ENCODE results near the gene HOXD10.
A peak's percentile ranks its signal among the peaks of the same experiment; 100 is the strongest.

HOXD10 gene

DNA sequence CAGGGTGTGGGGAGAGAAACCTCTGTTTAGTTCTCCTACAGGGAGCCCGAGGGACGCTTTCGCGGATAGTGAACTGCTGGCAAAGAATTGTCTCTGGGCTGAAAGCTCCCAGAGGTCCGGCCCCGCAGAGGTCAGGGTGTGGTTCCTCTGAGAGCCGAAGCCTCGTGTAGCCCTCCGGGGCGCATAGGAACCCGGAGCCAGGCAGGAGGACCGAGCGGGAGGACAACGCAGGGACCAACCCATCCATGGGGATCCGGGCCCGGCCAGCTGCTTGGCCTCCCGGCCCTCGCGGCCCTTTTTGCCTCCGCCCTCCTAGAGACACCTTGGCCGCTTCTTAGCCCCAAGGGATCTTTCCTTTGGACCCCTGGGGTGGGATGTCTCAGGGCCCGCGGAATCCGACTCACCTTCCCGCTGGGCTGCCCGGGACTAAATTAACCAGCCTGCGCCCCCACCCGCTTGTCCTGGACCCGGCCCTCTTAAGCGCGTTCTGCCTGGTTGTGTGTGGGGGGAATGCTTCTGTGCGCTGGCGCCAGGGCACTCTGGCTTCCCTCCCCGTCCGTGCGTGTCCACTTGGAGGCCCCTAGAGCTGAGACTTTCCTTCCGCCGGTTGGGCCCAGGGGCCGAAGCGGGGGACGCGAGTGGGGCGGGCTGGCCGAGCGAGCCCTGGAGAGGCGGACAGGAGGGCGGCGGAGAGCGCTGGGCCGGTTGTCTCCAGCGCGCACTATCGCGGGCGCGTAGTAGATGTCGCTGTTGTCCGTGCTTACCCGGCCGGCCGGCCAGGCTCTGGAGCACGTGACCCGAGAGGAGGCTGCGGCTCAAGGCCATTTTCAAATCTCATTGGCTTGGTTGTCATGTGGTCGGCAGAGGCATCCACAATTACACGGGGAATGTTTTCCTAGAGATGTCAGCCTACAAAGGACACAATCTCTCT, at the start of gene HOXD10:
Gene HOXD10 (plus strand): TSS at position 896 of the 931 bp plus-strand sequence. CDS start 56 bp downstream, outside the sequence.
- no peak for DNase-seq

DNA sequence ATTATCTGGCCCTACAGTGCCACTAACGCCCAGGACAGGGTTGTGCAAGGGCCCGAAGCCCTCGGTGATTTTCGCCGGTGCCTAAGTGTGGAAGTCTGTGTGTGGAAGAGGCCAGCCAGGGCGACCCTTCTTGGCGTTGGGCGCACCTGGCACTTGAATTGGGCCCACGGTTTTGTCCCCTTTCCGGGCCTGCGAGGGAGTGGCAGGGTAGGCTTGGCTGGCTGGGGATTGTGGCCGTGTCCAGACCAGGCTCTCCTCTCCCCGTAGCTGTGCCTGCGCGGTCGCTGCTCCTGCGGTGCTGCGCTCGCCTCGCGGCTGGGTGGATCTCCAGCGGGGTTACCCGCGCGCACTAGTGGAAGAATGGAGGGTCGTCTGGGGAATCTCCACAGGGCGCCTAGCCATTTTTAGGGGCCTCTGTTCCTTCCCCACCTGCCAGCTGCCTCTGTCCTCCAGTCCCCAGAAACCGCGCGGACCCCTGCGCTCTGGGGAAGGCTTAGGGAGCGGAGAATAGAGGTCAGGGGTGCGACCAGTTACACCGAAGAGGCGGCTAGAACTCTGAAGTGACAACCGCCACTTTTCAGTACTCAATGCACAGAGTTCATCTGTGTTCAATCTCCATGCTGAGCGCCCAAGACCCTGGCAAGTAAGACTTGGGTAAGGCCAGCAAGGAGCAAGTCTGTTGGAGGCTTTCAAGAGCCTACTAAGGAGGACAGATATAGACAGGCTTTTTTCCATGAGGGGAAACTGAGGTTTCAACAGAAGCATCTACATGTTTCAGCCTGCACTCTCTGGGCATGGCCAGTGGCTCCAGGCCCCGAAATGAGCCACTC, 48.8 kb upstream of the HOXD10 start:
- DNase-seq = no peak

DNA sequence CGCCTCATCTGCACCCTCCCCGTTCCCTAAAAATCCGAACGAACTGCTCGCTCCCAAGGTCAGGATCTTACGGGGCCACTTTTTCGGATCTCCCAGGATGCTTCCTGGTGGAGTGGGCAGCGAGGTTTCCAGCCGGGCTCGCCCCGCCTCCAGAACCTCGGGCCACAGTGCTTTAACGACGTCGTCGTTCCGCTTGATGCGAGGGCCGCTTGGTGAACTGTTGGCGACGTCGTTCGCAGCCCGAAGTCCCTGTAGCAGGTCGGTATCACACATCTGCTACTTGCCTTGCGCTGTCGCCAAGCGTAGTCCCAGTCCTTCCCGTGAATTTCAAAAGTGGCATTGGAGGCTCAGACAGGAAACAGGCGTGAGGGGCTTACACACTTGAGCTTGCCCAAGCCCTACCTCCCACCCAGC, 48.2 kb upstream of the HOXD10 start:
- DNase-seq = no peak

DNA sequence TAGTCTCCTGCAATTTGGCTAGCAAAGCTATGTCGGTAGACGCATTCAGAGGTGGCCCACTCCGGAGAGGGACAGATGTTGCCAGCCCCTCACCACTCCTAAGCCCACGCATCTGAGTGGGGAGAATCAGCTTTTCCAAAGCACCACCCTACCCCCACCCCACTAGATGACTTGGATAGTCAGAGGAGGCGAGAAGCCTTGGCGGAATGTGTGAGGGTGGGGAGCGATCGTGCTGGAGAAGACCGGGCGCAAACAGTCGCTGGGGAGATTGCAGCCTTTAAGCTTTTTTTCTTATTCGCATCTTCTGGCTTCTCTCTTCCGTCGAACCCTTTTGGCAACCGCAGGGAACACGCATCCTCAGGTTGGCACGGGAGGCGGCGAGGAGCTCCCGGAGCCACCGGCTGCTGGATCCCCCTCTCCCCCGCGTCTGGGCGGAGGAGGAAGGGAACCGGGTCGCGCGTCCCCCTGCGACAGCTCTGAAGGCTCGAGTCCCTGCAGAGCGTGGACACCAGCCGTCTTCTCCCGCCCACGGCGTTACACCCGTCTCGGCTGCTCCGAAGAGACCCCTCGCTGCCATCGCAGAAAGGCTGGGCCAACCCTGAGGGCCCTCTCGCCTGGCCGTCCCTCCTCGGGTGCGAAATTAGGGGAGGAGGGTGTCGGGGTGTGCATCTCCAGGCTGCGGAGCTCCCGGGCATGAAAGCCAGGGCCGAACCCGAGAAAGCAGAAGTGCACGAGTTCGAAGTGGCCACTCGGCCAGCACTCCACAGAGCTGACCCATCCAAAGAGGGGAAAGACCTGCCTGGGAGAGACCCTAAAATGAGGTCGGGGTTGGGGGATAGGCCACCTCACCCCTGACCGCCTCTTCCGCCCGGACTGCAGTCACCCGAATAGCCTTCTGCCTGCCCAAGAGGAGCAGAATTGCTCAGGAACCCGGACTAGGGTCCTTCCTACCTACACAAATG, 45.0 kb upstream of the HOXD10 start:
- DNase-seq = no peak

DNA sequence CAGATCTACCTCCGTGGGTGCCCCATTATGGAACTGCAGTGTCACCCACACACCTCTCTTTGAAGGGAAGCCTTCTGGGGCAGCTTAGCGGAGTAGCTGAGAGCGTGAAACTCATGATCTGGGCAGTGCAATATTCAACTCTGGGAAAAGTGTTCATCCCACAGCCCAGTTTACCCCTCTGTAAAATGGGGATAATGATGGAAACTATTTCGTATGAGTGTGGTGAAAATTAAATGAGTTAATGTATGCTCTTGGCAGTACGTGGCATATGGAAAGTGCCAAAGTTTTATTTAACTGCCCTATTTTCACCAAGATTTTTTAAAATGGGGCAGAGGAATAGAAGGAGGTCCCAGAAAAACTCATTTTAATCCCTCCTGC, 44.3 kb upstream of the HOXD10 start:
- no peak for DNase-seq

DNA sequence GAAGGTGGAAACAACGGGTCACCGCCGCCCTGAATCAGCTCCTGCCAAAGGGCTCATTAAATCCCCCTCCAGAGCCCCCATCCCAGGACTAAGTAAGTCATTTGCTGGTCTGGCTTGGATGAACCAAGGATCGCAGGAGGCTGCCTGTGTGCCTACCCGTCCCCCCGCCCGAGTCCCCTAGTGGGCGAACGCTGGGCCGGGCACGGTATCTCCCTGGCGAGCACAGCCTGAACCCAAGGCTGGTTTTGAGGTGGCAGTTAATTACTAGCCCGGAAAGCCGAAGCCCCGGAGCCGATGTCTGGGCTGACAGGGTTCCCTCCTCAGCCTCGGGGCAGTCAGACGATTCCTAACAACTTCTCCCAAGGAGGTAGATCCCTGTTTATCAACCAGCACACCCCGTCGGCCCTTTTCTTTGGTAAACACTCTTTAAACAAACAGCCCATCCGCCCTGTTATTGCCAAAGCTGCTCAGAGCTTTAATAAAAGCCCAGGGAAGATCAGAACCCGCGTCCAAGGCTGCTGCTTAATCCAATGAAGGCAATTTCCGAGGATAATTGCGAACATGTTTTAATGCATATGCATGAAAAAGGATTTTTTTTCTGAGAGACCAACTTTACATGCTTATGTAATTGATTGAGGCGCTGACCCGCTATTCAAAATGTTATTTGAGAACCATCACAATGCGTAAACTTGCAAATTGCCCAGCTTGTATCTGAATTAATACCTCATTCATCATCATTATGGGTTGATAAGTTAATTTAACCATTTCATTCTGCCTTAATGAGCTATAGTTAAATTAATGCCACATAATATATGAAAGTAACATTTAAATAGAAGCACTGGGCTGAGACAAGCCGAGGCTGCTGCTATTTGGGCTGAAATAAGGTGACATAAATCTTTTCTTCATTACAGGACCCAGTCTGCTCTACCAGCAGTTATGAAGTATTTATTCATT, 43.4 kb upstream of the HOXD10 start:
- DNase-seq = no peak

DNA sequence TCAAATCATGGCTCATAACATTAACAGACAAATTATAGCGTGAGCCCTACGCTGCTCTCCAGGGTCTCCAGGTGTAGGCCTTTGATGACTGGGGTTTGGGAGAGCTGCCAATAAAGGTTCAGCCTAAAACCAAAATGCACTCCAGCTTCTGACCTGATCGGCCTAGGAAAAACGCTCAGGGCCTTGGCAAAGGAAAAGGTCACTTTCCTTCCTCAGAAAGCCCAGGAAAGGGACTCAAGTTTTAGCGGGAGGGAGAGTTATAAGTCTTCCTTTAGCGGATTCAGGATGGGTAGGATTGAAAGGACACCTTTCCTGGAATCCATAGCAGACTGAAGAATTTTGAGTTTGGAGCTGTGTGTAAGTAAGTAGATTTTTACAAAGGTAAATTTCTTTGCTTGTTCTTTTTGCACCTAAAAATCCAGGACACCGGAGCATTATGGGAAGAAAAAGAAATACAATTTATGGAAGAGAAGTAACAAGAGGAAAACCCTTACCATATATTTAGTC, 41.6 kb upstream of the HOXD10 start:
- DNase-seq = no peak

DNA sequence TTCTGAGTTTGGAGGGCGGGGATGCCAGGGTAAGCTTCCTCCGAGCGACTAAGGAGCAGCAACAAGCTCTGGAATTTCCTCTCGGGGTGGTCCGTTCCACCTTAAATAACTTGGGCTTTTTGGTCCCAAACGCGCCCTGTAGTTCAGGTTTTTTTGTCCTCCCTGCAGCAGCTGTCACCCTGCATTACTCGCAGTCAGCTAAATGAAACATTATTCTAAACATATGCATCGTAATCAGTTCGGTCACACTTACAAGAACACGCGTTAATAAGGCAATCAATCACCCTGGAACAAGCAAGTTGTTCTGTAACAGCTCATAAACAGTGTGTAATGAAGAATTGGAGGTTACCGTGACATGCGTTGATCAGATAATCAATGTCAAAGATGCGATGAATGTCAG, 41.1 kb upstream of the HOXD10 start:
- no peak for DNase-seq

DNA sequence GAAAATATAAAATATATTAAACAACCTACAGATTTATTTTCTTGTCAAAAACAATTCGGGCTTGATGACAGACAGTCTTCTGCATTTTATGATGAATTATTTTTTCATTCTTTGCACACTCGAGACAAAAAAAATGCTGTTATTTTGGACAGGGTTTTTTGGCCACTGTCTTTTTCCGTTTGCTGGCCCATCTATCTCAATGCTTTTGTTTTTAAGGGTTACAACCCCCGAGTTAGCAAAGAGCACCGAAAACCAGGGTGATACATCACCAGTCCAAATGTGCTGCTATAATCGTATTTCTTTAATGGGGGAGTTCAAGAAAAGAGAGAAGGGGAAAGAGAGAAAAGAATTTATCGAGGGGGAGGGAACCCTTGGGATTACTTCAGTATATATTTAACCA, 40.5 kb upstream of the HOXD10 start:
- no peak for DNase-seq

DNA sequence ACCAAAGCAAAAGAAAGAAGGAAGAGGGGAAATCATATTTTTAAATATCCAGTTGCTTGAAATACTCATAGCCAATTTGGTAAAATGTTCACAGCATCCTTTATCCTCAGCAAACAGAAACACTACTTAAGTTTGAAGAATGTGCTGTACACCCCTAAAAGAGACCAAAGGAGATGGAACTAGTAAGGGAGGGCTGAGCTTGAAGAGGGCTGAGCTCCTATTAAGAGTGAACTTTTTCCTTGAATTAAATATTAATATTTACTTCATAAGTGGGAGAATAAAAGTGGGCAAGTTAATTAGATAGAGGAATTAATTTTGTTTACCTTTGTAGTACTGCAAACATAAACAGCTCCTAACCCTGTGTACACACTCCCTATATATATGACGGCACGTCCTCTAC, 39.8 kb upstream of the HOXD10 start:
- DNase-seq = no peak

DNA sequence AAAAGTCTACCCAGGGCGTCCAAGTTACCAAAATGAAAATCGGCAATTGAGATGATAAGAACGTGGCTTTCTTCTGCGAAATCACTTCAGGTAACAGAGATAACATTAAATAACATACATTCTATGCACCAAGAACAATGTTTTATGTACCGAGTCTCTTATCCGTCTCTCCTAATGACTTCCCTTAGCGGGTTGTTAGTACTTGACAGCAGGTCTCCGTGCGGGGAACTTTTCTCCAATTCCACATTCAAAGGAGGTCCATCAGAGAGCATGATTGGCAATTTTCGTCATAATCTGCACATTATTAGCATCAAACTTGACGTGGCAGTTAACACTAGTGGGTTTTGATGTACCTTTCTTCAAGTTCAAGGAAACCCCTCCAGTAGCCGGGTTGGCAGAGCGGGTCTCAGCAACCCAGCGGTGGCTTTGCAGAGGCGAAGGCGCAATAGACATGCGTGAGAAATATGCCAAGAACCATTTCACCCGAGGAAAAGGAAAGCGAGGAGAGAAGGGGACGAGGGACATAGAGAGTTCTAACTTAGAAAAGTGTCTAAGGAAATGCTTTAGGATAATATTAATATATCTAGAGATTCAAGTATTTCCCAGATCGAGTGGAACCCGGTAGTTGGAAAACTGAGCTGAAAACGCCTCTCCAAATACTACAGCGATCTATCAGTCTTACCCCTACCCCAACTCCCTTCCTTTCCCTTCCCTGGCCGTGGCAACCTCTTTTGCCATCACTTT, 37.9 kb upstream of the HOXD10 start:
- DNase-seq = no peak

DNA sequence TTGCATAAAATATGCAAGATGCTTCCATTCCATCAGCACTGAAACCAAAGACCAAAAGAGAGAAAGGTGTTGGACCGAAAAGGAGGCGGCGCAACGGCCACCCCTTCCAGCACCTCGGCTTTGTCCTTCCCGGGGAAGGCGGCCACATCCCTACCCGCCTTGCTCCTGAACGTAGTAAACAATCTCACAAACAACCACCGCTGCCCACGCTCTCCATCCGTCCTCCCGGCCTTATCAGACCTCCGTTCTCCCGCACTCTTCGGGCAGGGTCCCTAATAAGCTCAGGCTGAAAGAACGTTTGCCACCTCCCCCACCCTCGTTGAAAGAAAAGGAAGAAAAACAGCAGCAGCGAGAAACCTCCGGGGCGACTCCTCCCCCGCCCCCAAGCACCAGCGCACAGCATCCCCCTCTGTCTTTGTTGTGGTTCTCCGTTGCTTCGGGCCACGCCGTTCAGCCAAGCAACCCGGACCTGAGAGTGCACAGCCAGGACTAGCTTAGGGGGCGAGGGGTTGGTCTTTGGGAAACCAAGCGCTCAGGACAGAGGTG, 37.2 kb upstream of the HOXD10 start:
- DNase-seq = no peak

DNA sequence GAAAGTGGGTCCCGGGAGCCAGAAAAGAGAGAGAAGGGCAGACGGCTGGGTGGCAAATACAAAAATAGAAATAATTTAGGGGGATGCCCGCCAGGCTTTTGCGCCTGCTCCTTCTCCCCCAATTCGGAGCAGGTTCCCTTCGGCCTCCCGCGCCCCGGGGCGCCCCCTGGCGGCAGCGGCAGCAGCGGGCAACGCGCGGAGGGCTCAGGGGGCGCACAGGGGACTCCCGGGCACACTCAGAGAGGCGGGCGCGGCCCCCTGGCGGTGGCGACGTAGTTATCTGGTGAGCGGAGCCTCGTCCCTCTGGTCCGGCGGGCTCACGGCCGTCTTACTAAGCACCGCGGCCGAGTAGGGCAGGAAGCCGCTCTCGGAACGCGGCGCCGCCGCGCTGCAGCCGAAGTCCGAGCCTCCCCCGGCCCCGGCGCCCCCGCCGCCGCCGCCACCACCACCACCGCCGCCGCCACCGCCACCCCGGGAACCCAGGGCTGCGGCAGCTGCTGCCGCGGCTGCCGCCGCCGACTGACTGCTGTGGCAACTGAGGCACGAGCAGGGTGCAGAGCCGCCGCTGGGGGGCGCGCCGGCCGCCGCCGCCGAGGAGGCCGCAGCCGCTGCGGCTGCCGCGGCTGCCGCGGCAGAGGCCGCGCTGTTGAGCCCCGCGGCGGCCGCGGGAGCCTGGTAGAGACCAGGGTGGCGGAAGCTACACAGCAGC, 36.6 kb upstream of the HOXD10 start:
- DNase-seq = peak; percentile 62

DNA sequence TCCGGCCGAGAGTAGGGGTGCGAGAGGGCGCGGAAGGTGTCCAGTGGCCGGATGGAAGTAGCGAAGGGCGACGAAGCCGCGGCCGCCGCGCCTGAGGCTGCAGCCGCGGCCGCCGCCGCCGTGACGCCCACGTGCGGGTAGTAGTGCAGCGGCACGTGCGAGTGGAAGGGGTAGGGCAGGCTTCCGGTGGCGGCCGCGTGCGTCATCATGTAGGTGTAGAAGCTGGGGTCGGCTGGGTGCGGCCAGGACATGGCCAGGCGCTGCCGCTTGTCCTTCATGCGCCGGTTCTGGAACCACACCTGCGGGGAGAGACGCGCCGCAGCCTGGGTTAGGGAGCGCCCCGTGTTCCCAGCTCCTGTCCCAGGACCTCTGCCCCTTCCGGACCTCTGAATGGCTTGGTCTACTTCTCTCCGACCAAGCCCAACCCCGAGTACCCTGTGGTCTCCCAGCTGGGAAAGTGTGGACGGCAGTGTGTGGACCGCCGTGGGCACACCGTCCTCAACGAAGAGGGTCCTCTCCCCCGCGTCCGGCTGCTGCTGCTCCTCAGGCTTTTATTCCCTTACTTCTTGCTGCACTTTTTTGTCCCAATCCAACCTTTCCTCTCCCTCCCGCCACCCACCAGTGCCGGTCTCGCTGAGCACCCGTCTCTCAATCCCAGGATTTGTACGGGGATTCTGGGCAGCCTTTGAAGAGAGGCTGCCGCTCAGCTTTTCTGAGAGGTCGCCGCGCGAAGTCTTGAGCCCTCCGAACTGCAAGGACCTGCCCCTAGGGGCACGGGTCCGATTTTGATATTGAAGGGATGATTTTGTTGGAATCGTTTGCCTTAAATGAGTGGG, 35.8 kb upstream of the HOXD10 start:
- DNase-seq = no peak

DNA sequence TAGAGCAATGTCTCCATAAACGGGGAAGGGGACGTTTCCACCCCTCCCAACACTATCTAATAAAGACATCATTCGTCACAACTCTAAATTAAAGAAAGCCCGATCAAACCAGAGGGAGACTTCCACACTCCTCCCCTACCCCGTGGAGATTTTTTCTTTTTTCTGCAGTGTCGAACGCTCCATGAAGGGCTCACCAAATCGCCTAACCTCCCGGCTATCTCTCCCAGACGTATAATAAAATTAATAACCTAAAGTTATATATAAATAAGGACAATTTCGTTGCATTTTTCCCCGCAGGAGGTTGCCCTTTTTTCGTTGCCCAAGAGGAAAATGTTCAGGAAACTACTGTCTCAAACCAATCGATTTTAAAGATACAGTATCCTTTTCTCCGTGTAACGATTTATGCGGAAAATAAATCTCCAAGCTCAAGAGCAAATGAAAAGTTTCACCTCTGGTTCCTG, 35.2 kb upstream of the HOXD10 start:
- DNase-seq = no peak

DNA sequence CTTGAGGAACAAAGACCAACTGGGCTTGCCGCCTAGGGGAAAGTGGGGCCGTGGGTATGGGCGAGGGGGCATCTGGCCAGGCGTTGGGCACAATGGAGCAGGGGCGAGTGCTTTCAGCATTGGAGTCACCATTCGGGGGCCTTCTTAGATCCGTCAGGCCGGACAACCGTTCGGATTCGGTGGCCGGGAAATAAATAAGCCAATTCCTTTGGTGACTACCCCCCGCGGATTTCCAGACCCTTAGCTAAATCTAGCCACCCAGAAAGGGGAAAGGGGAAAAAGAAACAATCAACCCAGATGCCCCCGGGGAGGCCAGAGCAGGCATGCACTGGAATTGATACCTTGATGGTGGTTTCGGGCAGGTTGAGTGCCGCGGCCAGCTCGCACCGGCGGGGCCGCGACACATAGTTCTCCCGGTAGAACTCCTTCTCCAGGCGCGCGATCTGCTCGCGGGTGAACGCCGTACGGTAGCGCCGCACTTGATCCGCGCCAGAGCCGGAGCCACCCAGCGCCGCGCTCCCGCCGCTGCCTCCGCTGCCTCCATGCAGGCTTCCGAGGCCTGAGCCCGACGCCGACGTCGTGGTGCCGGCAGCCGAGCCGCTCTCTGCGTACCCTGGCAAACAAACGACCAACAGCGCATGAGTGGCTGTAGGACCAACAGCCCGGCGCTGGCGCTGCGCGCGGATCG, 34.6 kb upstream of the HOXD10 start:
- no peak for DNase-seq

DNA sequence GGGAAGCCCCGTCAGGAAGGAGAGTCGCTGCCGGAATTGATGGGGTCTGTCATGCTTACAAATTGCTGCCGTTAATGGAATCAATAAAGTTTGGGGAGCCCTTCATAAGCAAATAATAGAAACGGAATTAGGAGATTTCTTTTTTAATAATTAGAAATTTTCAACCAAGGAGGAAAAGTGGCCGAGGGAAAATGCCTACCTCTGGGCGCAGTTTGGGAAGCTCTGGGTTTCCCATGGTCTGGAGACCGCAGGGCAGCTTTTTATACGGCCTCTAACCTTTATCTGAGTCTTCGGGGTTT, 34.1 kb upstream of the HOXD10 start:
- no peak for DNase-seq
